SHP77 (cell line): ENCODE results near the gene SLC6A20.

ENCODE experiments used
- DNase-seq, 2 experiments: peaks; one replicate each; lab custom pipeline; 2025; lab: John Stamatoyannopoulos, UW

The SLC6A20 gene

DNA sequence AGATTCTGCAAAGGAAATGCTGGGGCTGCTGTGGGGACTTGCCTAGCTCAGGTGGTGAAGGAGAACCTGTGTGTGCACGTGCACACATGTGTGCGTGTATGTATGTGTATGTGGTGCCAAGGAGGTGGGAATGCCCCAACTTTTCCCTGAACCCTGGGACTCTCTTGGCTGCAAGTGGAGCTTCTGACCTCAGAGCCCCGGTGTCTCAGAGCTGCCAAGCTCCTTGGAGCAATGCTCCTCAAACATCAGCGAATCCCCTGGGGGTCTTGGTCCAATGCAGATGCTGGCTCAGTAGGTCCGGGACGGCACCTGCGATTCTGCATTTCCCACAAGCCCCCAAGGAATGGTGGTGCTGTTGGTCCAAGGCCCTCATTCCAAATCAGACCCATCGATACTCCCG is 5.8 kb upstream of the SLC6A20 start:
- DNase-seq: no peak

GRCh38 chr3:45800611-45801010 is 4.3 kb upstream of the SLC6A20 start:
- DNase-seq: no peak

- no peak for DNase-seq
Measured at GRCh38 chr3:45799586-45799985, 3.2 kb upstream of the SLC6A20 start.

DNA sequence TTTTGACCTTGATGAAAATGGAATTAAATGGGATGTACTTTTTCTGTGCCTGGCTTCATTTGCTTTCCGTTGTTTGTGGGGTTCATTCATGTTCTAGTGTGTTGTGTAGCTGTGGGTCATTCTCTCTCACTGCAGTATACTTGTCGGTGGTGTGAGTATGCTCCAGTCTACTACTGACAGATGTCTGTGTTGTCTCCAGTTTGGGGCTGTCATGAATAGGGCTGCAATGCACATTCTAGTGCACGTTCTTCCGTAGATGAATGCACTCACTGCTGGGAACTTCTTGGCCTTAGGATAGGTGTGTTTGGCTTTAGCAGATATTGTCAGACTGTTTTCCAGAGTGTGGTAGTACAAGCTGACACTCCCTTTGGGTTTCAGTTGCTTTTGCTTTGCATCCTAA is 1.7 kb upstream of the SLC6A20 start:
- DNase-seq: no peak

DNA sequence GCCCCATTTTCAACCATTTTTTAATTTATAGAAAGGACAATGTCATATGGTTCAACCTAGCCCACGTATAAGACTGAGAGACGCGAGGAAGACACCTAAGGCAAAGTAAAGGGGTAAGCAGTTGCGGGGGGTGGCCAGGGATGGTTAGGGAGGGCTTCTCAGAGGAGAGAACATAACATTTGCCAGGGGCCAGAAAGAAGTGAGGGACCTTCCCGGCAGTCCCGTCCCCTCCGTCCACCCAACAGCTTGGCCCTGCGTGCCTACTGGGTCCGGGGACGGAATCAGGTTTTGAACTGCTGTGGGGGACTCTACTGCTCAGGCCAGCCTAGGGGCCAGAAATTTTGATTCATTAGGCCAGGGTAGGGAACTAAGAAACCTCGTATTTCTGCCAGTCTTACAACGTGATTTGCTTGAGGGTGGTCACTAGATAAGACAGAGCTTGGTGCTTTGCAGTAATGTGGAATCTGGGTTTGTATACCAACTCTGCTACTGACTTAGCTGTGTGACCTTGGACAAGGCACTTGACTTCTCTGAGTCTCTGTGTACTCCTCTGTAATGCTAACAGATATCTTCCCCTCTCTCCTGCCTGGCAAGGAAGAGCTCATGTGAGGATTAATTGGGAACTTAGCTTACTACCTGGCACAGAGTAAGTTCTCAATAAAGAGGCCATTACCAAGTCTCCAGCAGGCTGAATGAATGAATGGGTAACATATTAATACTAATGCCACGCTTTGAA is 734 bp upstream of the SLC6A20 start:
- no peak for DNase-seq

DNA sequence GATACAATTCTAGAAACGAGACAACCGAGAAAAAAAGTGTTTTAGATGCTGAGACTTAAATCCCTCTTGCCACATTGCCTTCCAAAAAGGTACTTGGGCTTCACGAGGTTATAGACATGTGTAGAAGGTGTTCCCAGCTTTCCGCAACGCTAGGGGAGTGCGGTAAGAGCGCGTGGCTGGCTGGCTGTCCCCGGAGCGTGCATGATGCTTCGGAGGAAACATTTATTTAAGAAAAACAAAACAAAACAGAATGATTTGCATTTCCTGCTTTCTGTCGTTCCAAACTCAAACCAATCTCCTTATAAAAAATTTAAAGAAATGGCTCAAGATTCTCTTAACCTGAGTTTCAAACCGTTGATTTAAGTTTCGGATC is 841 bp downstream of the SLC6A20 start:
- DNase-seq: no peak

- no peak for DNase-seq
Measured at GRCh38 chr3:45794660-45795059, 1.7 kb downstream of the SLC6A20 start.

- no peak for DNase-seq
Measured at GRCh38 chr3:45794177-45794560, 2.2 kb downstream of the SLC6A20 start.

DNA sequence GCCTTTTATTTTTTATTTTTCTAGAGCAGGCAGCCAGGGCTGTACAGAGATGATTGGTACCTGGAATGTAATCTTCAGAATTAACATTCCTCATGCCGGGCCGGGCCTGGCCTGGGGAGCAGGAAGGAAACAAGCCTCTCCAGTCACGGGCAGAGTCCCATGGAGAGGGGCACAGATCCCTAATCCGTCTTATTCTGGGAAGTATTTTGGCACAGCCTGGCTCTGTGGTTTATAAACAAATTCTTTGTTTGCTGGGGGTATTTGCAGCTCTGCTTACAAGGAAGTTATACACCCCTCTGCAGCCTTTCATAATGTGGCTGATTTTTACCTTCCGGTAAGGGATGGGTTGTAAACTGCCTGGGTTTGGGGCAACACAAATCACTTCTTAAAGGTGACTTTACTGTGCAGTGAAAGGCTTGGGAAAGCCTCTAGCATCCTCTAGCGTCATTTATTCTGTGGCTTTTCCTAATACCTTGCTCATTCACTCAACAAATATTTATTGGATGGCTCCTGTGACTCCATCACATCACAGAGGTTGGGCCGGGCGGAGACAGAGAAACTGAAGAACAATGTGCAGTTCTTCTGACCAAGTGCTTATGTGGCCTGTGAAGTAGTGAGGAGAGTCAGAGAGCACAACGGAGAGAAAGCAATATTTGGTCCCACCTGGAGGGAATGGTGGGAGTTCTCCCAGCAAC is 2.7 kb downstream of the SLC6A20 start:
- no peak for DNase-seq

DNA sequence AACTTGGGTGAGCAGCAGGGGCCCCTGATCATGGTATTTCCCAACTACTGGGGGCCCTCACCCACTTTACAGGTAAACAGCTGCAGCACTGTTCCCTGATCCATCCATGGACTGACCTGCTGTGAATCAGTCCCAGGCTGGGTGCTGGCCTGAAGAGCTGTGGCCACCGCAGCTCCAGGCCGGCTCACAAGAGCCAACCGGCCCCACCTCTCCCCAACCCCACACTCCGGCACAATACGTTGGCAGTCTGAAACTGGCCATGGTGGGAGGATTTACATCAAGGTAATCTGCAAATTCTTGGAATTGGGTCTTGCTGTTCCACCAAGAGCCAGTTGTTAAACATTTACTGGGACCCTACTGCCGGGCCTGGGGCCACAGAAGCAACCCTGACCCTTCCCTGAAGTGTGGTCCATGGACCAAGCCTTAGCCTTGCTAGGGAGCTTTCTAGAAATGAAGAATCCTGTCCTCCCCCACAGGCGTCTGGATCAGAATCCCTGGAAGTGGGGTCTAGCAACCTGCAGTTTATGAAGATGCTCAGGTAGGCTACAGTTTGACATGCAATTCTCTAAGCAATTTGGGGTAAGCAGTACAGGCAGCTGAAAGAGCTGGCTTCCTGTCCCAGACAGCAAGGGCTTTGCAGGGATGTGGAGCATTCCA is 3.7 kb downstream of the SLC6A20 start:
- DNase-seq: no peak

DNA sequence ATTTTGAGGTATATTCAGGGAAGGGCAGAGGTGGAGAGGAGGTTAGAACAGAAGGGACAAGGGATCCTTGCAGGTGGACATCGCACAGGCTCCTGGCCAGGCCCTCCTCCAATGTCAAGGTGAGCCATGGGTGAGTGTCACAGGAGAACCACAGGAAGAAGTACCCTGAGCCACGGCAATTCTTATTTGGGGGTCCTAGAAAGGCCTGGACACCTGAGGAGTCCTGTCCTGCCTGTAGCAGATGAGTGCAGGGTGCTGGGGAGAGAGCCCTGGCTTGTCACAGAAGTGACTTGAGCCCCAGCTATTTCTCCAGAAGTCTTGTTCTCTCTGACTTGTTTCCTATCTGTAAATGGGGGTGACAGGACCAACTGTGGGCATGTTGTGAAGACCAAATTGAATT is 4.3 kb downstream of the SLC6A20 start:
- DNase-seq: no peak

GRCh38 chr3:45790596-45790995 is 5.7 kb downstream of the SLC6A20 start:
- DNase-seq: no peak

- no peak for DNase-seq
Measured at GRCh38 chr3:45789235-45789812, 7.0 kb downstream of the SLC6A20 start.

- no peak for DNase-seq
Measured at GRCh38 chr3:45787551-45787950, 8.8 kb downstream of the SLC6A20 start.

GRCh38 chr3:45786801-45787495 is 9.4 kb downstream of the SLC6A20 start:
- no peak for DNase-seq

DNA sequence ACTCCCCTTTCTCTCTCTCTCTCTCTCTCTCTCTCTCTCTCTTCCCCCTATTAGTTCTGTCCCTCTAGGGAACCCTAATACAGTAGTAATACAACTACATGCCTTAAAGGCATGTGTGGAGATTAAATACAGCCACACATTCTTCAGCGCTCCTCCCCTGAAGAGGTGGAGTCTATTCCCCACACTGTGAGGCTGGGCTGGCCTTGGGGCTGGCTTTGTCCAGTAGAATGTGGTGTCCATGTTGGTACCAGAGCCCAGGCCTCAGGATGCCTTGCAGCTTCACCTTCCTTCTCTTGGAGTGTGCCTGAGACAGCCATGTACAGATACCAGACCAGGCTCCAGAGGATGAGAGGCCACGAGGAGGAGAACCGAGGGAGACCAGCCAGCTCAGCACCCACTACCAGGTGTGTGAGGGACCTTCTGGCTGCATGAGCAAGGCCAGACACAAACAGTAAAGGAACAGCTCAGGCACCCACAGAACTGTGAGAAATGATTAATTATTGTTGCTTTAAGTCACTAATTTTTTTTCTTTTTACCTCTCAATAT is 10.7 kb downstream of the SLC6A20 start:
- DNase-seq: no peak

- no peak for DNase-seq
Measured at GRCh38 chr3:45783667-45784066, 12.7 kb downstream of the SLC6A20 start.

GRCh38 chr3:45782381-45782780 is 14.0 kb downstream of the SLC6A20 start:
- no peak for DNase-seq

GRCh38 chr3:45781841-45782240 is 14.5 kb downstream of the SLC6A20 start:
- no peak for DNase-seq

- no peak for DNase-seq
Measured at GRCh38 chr3:45781271-45781670, 15.1 kb downstream of the SLC6A20 start.

DNA sequence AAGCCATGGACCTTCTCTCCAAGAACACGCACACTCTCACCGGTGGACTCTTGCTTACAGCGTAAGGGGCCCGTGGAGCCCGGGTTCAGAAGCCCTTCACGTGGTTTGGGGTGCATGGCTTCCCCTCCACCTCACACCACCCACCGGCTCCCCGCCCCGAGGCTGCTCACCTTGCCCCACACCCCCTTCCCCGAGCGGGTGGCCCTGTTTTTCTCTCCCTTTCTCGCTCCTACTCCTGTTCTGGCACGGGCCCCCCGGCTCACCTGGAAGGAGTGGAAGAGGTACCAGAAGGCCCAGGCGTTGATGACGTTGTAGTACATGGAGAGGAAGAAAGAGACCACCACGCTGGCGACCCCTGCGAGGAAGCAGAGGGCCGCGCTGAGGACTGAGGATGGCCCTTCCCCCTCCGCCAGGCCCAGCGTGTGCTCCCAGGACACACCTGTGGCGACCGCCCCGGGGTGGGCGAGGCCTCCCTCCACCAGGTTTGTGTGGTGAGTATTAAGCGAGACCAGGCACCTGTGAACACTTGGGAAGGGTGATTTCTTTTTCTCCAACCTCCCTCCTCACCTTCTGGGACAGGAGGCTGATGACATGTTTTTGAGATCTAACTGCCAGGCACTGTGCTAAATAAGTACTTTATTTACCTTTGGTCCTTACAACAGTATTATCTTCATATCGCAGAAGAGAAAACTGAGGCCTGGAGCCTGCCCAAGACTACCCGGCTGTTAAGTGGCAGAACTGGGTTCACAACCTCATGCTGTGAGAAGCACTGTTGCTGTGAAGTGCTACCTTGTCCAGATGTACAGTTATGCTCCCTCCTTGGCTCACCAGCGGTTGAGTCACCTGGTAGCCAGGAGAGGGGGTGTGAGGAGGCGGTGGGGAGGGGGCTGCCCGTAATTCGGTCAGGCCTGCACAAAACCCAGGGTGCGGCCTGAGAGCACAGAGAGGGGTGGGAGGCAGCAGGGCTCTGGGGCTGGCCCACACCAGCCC is 16.3 kb downstream of the SLC6A20 start:
- DNase-seq: no peak
